ENCODE results near the gene KY. TPM values are rescaled to one million over a fixed set of nuclear protein-coding genes. Genes with fewer than 3 reads are reported as not detected.

Gene KY
- total and polyA plus RNA-seq, 4 experiments from 2014 or later = not detected

DNA sequence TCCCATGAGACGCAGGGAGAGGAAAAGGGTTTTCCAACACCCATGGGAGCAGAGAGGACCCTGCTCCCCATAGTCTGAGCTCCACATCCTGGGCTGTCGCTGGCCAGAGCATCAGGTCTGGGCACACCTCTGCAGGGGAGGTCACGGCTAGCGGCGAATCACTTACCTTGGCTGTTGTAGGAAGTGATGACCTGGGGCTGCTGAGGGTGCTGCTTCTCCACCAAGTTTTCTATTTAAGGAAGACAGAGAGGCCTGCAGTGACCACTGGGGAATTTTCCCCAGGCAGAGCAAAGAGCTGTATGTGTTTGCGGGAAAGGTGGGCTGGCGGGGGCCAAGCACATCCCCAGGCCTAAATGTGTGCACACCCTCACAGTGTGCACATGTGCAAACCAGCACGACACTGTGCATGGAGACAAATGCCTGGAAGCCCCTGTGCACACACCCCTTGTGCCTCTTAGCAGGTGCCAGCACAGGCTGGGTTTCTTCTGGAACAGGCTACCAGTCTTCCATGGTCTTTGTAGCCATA is 7.6 kb downstream of the KY start:
- intact Hi-C loops (cut with micrococcal nuclease) = no loop called here
- DNase-seq = no peak
- H3K9me3 Mint-ChIP-seq = peaks cover 0 to 1% (median 0%) of the 10 kb centered on the region in 8 donors
- Histone ChIP-seq H3K4me1 (ENCODE audit: insufficient read depth, low read length) (no peaks in the 10 kb centered on the region), H3K27me3 (ENCODE audit: insufficient read depth, low read length) (no peaks in the 10 kb centered on the region), H3K27ac (ENCODE audit: low read depth, low read length) (no peak overlapping the region), H3K36me3 (ENCODE audit: insufficient read depth, low read length) (no peaks in the 10 kb centered on the region), H3K9me3 (ENCODE audit: control insufficient read depth in 1 of 2, low read length in 2 of 2) (no peaks in the 10 kb centered on the region), H3K4me3 (ENCODE audit: low read length in 2 of 2) (no peak overlapping the region)
- H3K36me3 Mint-ChIP-seq = no peaks in the 10 kb centered on the region
- no peaks in the 10 kb centered on the region for H3K4me1 Mint-ChIP-seq
- no peak overlapping the region for H3K4me3 Mint-ChIP-seq
- H3K27ac Mint-ChIP-seq = no peak overlapping the region
- POLR2A ChIA-PET (ENCODE audit: partially characterized antibody) = no interaction called here
- peaks cover 0 to 7% of the 10 kb centered on the region in 2 donors for H3K27me3 Mint-ChIP-seq
- CTCF ChIA-PET (ENCODE audit: partially characterized antibody) = no interaction called here

DNA sequence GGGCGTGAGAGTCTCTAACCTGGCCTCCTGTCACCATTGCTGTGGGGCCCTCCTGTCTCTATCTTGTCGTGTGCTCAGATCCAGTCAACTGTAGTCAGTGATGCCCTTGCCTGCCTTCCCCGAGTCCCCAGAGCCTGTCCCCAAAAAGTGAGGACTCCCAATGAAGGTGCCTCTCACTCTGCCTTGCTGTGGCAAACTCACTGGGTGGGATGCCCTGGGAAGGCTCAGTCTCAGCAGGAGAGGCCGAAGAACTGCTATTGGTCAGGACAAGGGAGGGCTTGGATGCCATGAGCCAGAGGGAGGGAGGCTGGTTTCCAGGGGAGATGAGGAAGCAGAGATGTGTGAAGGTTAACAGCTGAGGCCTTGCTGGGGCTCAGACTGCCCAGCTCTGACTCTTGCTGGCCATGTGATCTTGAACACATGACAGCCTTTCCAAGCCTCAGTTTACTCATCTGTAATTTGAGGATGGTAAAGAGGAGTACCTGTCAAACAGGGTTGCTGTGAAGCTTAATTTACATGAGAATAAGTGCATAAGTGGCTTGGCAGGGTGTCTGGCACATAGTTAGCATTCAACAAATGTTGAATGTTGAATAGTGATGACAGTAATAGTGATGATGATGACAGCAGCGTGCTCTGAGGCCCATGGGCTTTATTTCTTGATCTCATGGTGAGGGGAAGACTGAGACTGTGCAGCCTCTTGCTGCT is 8.2 kb downstream of the KY start:
- intact Hi-C loops (cut with micrococcal nuclease) = no loop called here
- no peak overlapping the region for H3K27ac ChIP-seq (ENCODE audit: low read depth, low read length)
- ChIA-PET POLR2A (ENCODE audit: partially characterized antibody) (no interaction called here), CTCF (ENCODE audit: partially characterized antibody) (no interaction called here)
- no peak overlapping the region for H3K27ac Mint-ChIP-seq
- no peak for DNase-seq
- no peak overlapping the region for H3K4me3 ChIP-seq (ENCODE audit: low read length in 2 of 2)
- H3K27me3 ChIP-seq (ENCODE audit: insufficient read depth, low read length) = no peaks in the 10 kb centered on the region
- peaks cover 0 to 1% (median 0%) of the 10 kb centered on the region in 8 donors for H3K9me3 Mint-ChIP-seq
- H3K9me3 ChIP-seq (ENCODE audit: control insufficient read depth in 1 of 2, low read length in 2 of 2) = no peaks in the 10 kb centered on the region
- peaks cover 0 to 7% of the 10 kb centered on the region in 2 donors for H3K27me3 Mint-ChIP-seq
- no peak overlapping the region for H3K4me3 Mint-ChIP-seq
- no peaks in the 10 kb centered on the region for H3K36me3 ChIP-seq (ENCODE audit: insufficient read depth, low read length)
- no peaks in the 10 kb centered on the region for H3K36me3 Mint-ChIP-seq
- H3K4me1 Mint-ChIP-seq = no peaks in the 10 kb centered on the region
- no peaks in the 10 kb centered on the region for H3K4me1 ChIP-seq (ENCODE audit: insufficient read depth, low read length)

DNA sequence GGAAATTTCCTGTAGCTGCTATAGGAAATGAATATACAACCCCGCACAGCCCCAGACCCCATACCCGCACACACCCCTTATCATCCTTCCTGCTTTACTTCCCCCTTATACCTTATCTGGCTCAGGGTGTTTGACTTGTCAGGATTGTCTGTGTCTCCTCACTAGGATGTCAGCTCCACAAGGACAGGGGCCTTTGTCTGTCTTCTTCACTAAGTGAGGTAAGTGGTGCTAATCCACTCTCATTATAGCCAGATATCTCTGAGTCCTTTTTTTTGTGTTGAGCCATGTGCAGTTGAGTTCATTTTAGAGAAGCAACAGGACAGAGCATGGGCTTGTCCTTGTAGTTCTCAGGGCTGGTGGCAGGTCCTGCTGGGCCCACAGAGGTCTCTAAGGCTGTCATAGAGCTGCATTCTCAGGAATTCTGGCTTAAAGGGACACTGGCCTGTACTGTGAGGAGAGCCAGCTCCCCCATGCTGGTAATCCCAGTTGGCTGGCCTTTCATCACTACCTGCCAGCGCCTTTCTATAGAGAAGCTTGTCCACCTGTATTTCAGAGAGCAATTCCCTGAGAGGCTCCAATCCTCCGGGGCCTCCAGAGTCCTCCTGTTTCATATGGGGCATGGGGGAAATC is 9.0 kb downstream of the KY start:
- no peaks in the 10 kb centered on the region for H3K27me3 ChIP-seq (ENCODE audit: insufficient read depth, low read length)
- POLR2A ChIA-PET (ENCODE audit: partially characterized antibody) = no interaction called here
- Mint-ChIP-seq H3K27me3 (peaks cover 0 to 7% of the 10 kb centered on the region in 2 donors), H3K36me3 (no peaks in the 10 kb centered on the region), H3K4me1 (no peaks in the 10 kb centered on the region), H3K9me3 (peaks cover 0 to 1% (median 0%) of the 10 kb centered on the region in 8 donors), H3K4me3 (no peak overlapping the region), H3K27ac (no peak overlapping the region)
- no peaks in the 10 kb centered on the region for H3K36me3 ChIP-seq (ENCODE audit: insufficient read depth, low read length)
- DNase-seq = no peak
- H3K9me3 ChIP-seq (ENCODE audit: control insufficient read depth in 1 of 2, low read length in 2 of 2) = no peaks in the 10 kb centered on the region
- no peak overlapping the region for H3K4me3 ChIP-seq (ENCODE audit: low read length in 2 of 2)
- CTCF ChIA-PET (ENCODE audit: partially characterized antibody) = no interaction called here
- no peaks in the 10 kb centered on the region for H3K4me1 ChIP-seq (ENCODE audit: insufficient read depth, low read length)
- intact Hi-C loops (cut with micrococcal nuclease) = no loop called here
- H3K27ac ChIP-seq (ENCODE audit: low read depth, low read length) = no peak overlapping the region

DNA sequence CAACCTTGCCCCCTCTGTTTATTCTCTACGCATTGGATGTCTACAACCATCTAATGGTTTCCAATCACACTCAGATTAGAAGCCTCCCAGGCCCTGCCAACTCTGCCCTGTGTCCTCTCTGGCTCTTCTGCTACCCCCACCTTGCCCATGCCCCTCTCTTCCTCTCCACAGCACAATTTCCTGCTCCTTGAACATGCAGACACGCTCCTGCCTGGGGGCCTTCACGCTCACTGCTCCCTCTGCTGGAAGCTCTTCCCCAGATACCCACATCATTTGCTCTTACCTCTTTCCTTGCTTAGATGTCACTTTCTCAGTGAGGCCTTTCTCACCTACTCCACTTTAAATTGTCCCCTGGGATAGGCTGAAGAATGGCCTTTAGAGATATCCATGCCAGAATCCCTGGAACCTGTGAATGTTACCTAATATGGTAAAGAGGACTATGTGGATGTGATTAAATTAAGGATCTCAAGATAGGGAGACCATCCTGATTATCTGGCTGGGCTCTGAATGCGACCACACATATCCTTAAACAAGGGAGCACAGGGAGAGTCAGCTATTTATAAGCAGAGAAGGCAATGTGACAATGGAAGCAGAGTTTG is 9.9 kb downstream of the KY start:
- Histone ChIP-seq H3K4me3 (ENCODE audit: low read length in 2 of 2) (no peak overlapping the region), H3K36me3 (ENCODE audit: insufficient read depth, low read length) (no peaks in the 10 kb centered on the region), H3K27ac (ENCODE audit: low read depth, low read length) (no peak overlapping the region), H3K9me3 (ENCODE audit: control insufficient read depth in 1 of 2, low read length in 2 of 2) (no peaks in the 10 kb centered on the region), H3K4me1 (ENCODE audit: insufficient read depth, low read length) (no peaks in the 10 kb centered on the region), H3K27me3 (ENCODE audit: insufficient read depth, low read length) (no peaks in the 10 kb centered on the region)
- ChIA-PET CTCF (ENCODE audit: partially characterized antibody) (interaction anchor here (0.9 kb wide), 1 partner anchor 8 kb away, joined by 3 read pairs; no protein-coding TSS in a partner anchor), POLR2A (ENCODE audit: partially characterized antibody) (no interaction called here)
- no peaks in the 10 kb centered on the region for H3K36me3 Mint-ChIP-seq
- intact Hi-C loops (cut with micrococcal nuclease) = no loop called here
- no peak overlapping the region for H3K27ac Mint-ChIP-seq
- H3K4me1 Mint-ChIP-seq = no peaks in the 10 kb centered on the region
- DNase-seq = no peak
- peaks cover 0 to 7% of the 10 kb centered on the region in 2 donors for H3K27me3 Mint-ChIP-seq
- no peak overlapping the region for H3K4me3 Mint-ChIP-seq
- peaks cover 0 to 1% (median 0%) of the 10 kb centered on the region in 8 donors for H3K9me3 Mint-ChIP-seq

DNA sequence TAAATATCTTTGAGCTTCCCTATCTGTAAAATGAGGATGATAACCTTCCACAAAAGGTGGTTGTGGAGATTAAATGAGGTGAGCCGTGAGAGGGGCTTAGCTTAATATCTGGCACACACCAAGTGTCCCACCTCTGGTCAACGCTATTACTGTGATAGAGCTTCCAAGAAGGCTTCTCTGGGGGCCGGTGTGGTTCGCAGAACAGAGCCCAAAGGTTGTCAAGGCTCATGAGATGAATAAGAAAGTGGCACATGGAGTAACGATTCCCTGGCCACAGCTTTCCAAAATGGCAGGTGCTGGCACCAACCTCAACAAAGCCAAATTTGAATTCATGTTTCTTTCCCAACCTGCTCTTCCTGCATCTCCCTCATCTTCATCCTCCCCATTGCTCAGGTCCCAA is 10.4 kb downstream of the KY start:
- Mint-ChIP-seq H3K27me3 (peaks cover 0 to 7% of the 10 kb centered on the region in 2 donors), H3K36me3 (no peaks in the 10 kb centered on the region), H3K27ac (no peak overlapping the region), H3K4me3 (no peak overlapping the region), H3K9me3 (peaks cover 0 to 1% (median 0%) of the 10 kb centered on the region in 8 donors), H3K4me1 (no peaks in the 10 kb centered on the region)
- H3K27ac ChIP-seq (ENCODE audit: low read depth, low read length) = no peak overlapping the region
- POLR2A ChIA-PET (ENCODE audit: partially characterized antibody) = no interaction called here
- no peak overlapping the region for H3K4me3 ChIP-seq (ENCODE audit: low read length in 2 of 2)
- H3K36me3 ChIP-seq (ENCODE audit: insufficient read depth, low read length) = no peaks in the 10 kb centered on the region
- intact Hi-C loops (cut with micrococcal nuclease) = no loop called here
- DNase-seq = no peak
- H3K4me1 ChIP-seq (ENCODE audit: insufficient read depth, low read length) = no peaks in the 10 kb centered on the region
- H3K9me3 ChIP-seq (ENCODE audit: control insufficient read depth in 1 of 2, low read length in 2 of 2) = no peaks in the 10 kb centered on the region
- H3K27me3 ChIP-seq (ENCODE audit: insufficient read depth, low read length) = no peaks in the 10 kb centered on the region
- CTCF ChIA-PET (ENCODE audit: partially characterized antibody) = interaction anchor here (0.9 kb wide), 1 partner anchor 8 kb away, joined by 3 read pairs; no protein-coding TSS in a partner anchor

DNA sequence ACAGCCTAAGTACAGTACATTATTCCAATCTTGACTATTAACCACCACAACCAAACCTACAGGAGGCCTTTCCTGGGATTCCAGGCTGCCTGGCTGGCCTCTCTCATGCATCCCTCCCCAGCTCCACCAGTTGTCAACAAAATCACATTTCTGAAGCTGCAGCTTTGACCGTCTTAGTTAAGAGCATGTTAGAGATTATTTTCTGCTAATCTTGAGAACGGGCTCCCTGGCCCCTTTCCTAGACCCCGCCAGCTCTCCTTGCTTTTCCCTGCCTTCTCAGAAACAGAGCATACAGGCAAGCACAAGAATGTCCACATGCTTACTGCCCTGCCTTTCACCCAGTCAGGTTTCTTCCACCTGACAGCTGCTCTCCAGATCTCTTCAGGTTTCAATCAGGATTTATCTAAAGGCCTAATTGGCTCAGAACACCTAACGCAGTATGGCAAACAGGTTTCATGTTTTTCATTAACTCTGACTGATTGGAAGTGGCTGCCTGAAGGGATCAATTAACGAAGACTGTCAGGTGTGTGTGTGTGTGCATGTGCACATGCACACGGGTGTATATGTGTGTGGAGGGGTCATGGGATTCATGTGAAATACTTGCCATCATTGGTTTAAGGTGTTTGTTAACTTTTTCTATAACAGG is 12.3 kb downstream of the KY start:
- no peaks in the 10 kb centered on the region for H3K4me1 ChIP-seq (ENCODE audit: insufficient read depth, low read length)
- no peaks in the 10 kb centered on the region for H3K36me3 ChIP-seq (ENCODE audit: insufficient read depth, low read length)
- Mint-ChIP-seq H3K27ac (peak overlapping the region in 1 of 7 donors; percentile 29), H3K27me3 (peaks cover 0 to 7% of the 10 kb centered on the region in 2 donors), H3K9me3 (peaks cover 0 to 1% (median 0%) of the 10 kb centered on the region in 8 donors), H3K4me3 (no peak overlapping the region), H3K4me1 (no peaks in the 10 kb centered on the region), H3K36me3 (no peaks in the 10 kb centered on the region)
- ChIA-PET POLR2A (ENCODE audit: partially characterized antibody) (no interaction called here), CTCF (ENCODE audit: partially characterized antibody) (no interaction called here)
- no peak for DNase-seq
- H3K4me3 ChIP-seq (ENCODE audit: low read length in 2 of 2) = no peak overlapping the region
- H3K27me3 ChIP-seq (ENCODE audit: insufficient read depth, low read length) = no peaks in the 10 kb centered on the region
- no peaks in the 10 kb centered on the region for H3K9me3 ChIP-seq (ENCODE audit: control insufficient read depth in 1 of 2, low read length in 2 of 2)
- intact Hi-C loops (cut with micrococcal nuclease) = no loop called here
- no peak overlapping the region for H3K27ac ChIP-seq (ENCODE audit: low read depth, low read length)

DNA sequence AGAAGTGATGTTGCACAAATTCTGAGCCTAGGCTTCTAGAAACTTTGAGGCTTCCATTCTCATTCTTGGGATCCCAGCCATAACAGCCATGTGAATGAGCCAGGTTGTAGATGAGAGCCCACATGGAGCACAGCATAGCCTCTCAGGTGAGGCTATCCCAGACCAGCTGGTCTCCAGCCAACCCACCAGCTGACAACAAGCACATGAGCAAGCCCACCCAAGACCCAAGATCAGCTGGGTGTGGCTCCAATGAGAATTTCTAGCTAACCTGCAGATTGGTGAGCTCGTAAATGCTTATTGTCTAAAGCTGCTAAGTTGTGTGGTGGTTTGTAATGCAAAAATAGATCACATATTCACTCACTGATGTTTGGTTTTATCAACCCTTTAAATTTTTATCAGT is 14.4 kb downstream of the KY start:
- H3K4me3 Mint-ChIP-seq = no peak overlapping the region
- ChIA-PET CTCF (ENCODE audit: partially characterized antibody) (no interaction called here), POLR2A (ENCODE audit: partially characterized antibody) (no interaction called here)
- H3K9me3 Mint-ChIP-seq = peaks cover 0 to 8% (median 4%) of the 10 kb centered on the region in 8 donors
- H3K36me3 Mint-ChIP-seq = no peaks in the 10 kb centered on the region
- intact Hi-C loops (cut with micrococcal nuclease) = no loop called here
- no peak overlapping the region for H3K27ac ChIP-seq (ENCODE audit: low read depth, low read length)
- H3K4me1 ChIP-seq (ENCODE audit: insufficient read depth, low read length) = no peaks in the 10 kb centered on the region
- no peaks in the 10 kb centered on the region for H3K36me3 ChIP-seq (ENCODE audit: insufficient read depth, low read length)
- H3K27ac Mint-ChIP-seq = no peak overlapping the region
- no peaks in the 10 kb centered on the region for H3K4me1 Mint-ChIP-seq
- peaks cover 3 to 11% of the 10 kb centered on the region in 2 donors for H3K27me3 Mint-ChIP-seq
- no peak overlapping the region for H3K4me3 ChIP-seq (ENCODE audit: low read length in 2 of 2)
- DNase-seq = no peak
- H3K9me3 ChIP-seq (ENCODE audit: control insufficient read depth in 1 of 2, low read length in 2 of 2) = no peaks in the 10 kb centered on the region
- no peaks in the 10 kb centered on the region for H3K27me3 ChIP-seq (ENCODE audit: insufficient read depth, low read length)

Data from CD4-positive, alpha-beta memory T cell (primary cell).